ENCODE data around the gene CRYZ.
"Not testable (repeated sequence)": the region's sequence is repeated elsewhere in the genome, so short reads cannot be mapped to it uniquely, and the experiment has no call there.

CRYZ gene

DNA sequence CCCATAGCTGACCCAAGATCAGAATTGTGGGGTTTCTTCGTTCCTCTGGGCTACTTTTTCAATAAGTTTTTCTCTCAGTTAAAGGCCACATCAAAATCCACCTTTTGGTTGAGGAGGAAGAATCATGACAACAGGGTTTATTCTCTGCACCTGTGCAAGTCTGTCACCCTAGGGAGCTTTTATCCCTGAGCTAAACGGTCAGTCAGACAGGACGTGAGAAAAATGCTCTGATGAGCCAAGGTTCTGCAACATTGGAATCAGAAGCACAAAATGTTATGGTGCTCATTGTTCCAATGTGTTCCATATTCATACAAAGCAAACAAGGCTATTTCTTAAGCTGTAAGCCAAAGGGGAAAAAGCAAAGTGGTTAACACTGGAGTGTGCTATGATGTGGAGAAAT, 51.8 kb downstream of the CRYZ start:
- DNase-seq (ENCODE audit: low read depth): no peak

DNA sequence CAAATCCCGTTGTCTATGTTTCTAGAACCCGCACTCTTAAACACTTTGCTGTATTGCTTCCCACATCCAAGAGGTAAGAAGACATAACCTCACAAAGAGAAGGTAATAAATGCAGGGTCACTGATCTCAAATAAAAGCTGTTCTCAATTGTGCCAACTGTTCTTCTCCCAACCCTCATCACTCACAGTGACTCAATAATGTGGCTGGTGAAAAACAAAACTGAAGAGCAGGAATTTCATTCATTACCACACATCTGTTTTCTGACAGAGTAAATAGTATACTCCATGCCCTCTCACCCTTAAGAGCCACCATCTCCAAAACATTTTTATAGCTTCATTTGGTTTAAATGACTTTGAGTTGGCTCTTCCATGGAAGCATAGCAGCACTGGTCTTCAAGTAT, 53.0 kb downstream of the CRYZ start:
- no peak for DNase-seq (ENCODE audit: low read depth)

DNA sequence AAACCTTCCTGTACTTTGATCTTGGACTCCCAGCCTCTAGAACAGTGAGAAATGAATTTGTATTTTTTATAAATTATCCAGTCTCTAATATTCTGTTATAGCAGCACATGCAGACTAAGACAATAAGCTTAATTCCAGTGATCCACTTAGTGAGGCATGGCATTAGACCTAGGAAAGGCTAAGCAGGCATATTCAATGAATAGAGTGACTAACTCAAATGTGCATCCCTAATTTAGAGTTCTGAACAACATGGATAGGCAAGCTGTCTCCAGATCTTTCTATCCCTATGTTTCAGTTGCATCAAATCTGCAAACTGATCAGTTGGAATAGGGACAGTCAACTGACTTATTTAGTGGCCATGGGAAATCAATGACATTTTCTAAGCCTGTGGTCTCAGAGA, 54.9 kb downstream of the CRYZ start:
- DNase-seq (ENCODE audit: low read depth): no peak

DNA sequence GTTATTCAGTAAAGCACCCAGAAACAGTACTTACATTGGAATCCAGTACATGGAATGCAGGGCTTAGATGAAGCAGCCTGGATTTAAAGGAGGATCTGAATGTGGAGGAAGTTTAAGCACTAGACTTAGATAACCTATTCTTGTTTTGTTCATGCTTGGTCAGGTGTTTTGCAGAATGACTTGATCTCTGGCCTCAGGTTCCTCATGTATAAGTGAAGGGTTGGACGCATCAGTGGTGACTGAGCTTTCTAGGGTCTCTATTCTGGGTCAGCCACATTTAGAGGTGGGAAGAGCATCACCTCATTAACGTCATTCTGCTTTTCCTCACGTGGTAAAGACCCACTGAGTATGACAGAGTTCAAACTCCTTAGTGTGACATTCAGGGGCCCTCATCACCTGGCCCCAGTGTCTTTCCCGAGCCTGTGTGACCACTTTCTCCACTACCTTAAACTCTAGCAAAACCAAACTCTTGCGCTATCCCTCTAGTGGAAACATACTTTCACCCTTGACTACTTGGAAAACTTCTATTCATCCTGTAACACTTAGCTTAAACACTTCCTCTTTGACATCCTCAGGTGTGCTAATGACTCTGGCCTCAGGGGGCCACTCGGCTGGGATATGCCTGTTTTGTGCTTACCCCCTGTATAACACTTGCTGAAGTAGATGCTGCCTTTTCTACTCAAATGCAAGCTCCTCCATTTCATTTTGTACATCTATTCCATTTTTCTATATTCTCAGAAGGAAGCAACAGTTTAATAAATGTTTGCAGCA, 58.4 kb downstream of the CRYZ start:
- no peak for DNase-seq (ENCODE audit: low read depth)

DNA sequence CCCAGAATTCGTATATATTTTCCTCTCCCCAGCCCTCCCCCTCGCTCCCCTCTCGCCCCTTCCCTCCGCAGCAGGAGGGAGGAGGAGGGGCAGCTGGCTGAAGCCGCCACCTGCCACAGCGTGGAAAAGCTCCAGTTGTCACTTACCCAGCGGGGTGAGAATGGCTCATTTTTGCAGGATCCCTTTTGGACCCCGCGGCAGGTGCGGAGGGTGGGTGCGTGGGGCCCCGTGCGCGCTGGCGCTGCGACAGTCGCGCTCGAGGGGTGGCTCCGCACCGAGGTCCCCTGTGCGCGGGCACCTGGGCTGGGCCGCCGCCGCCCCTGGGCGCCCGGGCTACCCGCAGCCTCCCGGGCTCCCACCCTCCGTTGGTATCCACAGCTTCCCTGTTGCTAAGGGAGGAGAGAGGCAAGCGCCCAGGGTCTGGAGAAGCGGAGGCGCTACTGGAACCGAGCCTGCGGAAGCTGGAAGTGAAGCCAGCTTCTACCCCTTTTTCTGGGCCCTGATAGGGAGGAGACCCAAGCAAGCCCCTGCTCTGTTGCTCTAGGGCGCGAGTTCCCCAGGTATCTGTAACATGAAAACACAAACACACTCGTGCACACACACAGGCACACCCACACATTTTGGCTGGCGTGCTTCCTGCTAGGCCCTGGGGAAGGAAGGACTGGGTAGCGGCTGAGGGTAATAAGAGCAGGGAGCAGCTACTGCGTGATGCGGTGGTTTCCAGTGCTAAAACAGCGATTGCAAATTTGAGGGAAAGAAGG, 59.3 kb downstream of the CRYZ start, which contains the start of gene ERICH3:
Gene ERICH3 (minus strand): TSS at position 442 of the 761 bp plus-strand sequence. CDS start 273 bp downstream, at position 169.
- no peak for DNase-seq (ENCODE audit: low read depth)

DNA sequence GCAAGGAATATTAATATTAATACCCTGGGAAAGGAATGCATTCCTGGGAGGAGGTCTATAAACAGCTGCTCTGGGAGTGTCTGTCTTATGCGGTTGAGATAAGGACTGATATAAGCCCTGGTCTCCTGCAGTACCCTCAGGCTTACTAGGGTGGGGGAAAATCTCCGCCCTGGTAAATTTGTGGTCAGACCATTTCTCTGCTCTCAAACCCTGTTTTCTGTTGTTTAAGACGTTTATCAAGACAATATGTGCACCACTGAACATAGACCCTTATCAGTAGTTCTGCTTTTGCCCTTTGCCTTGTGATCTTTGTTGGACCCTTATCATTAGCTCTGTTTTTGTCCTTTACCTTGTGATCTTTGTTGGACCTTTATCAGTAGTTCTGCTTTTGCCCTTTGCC, 62.0 kb downstream of the CRYZ start:
- not testable (repeated sequence) for DNase-seq (ENCODE audit: low read depth)

All from ELR (cell line).